K562 treated with DMSO at 1 percent for 12 hours (cell line): ENCODE results near the gene SRBD1. TPM values are rescaled to one million over a fixed set of nuclear protein-coding genes. Genes with fewer than 3 reads are reported as not detected.

Source experiments
- total RNA-seq: library from RNA; unstranded; fragments of 300-600 nt; gene quantifications from 2 replicates; pipeline ENCODE4 v1.2.3, GENCODE V29; 2022; ENCODE audit not compliant: insufficient read depth

The SRBD1 gene
- 2.7 and 10.5 TPM in 2 replicates for total RNA-seq

DNA sequence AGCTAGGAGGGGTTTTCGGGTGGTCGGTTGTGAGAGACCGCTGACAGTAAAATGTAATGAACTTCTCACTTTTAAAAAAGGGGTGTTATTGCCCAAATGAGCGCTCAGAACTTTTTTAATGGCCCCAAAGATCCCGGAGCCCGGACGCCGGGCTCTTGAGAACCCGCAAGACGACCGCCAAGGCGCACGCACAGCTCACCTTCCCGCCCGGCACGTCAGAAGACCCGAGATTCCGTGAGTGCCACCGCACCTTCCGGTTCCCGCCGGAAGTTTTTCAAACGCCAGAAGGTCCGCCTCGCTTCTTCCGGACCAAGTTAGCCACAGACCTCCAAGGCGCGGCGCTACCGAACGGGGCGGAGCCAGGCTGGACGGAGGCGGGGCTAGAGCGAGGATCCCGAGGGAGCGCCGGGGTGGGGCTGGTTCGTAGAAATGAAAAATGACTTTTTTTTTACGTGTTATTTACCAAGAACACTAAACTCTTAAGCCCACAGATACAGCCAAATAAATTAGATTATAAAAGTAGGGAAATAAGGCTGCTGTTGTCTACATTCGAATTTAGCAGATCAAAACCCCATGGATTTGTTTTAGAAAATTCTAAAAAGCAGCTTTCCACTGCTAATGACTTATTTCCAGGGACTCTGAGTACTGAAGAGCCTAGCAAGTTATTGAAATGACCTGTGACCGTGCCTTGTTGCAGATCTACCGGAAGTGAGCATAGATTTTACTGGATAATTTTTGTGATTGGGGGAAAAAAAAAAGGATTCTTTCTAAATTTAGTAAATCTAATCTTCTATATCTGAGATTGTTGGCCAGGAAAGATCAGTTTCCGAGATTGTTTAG, at the start of gene SRBD1:
TSS of gene SRBD1 (minus strand) at position 248 of the 840 bp plus-strand sequence. CDS start 5,826 bp downstream, outside the sequence.

GRCh38 chr2:45651415-45652089, 40.5 kb upstream of the SRBD1 start, which contains the start of gene PRKCE:
PRKCE (plus strand) TSS chr2:45651675.

Other genes starting within 250 kb of the SRBD1 start
- 0.52 TPM in 1 of 2 replicates, not detected in the other for gene PRKCE, start 40.4 kb upstream of the SRBD1 start, total RNA-seq